HG03066 (cell line): ENCODE measurements around the gene MCF2L.
"Not testable (repeated sequence)": the region's sequence is repeated elsewhere in the genome, so short reads cannot be mapped to it uniquely, and the experiment has no call there.

Experiments used
- ATAC-seq: cut with Tn5 transposase; IDR thresholded peaks from one replicate; pipeline ENCODE4 v1.9.1; 2021; ENCODE audit warnings: low read depth; ENCODE audit not compliant: unreplicated experiment

Gene MCF2L

DNA sequence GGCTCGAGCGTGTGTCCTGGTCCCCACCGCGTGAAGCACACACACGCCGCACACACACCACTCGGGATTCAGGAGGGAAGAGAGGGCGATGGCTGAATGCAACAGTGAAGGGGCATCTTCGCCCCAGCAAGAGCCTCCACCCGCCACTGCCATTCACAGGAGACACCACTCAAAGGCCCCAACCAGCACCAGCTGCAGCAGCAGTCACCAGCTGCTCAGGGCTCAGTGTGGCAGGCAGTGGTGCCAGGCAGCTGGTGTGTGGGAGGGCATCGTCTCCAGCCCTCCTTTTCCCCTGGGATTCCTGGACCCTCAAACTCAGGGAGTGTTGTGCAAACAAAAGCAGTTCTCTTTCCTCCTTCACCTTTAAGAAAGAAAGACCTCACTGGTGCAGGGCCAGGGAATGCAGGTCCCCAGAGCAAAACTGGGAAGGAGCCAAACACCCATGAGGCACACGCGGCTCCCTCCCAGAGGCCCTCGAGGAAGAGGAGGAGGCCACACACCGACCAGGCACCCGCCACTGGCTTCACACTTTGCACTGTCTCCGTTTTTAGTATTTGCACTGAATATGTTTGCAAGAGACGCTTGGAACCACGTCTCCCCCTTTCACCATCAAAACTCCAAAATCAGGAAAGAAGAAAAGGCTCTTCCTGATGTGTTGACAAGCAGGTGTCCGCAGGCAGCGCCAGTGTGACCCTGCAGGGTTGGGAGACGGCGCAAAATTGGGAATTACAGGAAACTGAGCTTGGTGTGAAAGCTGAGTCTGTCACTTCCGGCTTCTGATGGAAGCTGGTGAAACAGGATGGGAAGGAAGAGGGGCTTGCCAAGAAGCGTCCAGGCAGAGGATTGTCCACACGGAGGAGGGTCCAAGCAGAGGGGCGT is 110.1 kb downstream of the MCF2L start:
- no peak for ATAC-seq

DNA sequence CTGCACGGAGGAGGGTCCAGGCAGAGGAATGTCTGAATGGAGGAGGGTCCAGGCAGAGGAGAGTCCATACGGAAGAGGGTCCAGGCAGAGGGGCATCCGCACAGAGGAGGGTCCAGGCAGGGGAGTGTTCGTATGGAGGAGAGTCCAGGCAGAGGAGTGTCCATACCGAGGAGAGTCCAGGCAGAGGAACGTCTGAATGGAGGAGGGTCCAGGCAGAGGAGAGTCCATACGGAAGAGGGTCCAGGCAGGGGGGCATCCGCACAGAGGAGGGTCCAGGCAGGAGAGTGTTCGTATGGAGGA is 110.7 kb downstream of the MCF2L start:
- not testable (repeated sequence) for ATAC-seq

DNA sequence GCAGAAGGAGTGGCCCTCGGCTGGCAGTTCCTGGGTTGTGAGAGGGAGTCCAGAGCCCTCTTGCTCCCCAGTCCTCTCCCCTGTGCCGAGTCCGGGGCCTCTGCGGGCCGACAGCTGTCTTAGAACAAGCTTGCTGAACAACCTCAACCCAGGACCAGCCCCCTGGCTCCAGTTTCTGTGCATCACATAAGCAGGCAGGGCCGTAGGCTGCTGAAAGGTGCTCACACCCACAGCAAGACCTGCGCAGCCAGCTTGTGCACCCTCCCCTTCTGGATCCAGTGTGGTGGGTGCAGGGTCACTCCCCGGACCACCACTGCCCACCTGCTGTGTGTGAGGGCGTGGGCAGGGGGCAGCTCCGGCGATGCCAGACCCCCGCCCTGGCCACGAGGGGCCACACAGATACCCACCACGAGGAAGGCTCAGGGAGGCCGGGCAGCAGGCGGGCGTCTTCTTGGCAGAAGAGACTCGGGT is 111.4 kb downstream of the MCF2L start:
- ATAC-seq: no peak

- no peak for ATAC-seq
Measured at GRCh38 chr13:113080901-113081521, 112.0 kb downstream of the MCF2L start.

- ATAC-seq: no peak
Measured at GRCh38 chr13:113082198-113083021, 113.4 kb downstream of the MCF2L start.

DNA sequence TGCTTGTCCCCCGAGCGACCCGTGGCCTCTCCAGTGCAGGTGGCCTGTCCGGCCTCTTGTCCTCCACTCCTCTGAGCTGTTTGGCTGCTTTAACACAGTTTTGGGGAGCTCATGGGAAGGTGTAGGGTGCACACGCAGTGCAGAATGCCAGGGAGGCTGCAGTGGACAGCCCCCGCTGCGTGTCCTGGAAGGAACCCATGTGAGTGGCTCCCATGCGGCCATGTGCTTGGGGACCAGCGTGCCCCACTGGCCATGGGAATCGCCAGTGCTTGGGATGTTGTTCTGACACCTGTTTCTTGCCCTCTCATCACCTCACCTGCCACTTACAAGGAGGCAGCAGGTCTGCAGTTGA is 114.0 kb downstream of the MCF2L start:
- no peak for ATAC-seq

DNA sequence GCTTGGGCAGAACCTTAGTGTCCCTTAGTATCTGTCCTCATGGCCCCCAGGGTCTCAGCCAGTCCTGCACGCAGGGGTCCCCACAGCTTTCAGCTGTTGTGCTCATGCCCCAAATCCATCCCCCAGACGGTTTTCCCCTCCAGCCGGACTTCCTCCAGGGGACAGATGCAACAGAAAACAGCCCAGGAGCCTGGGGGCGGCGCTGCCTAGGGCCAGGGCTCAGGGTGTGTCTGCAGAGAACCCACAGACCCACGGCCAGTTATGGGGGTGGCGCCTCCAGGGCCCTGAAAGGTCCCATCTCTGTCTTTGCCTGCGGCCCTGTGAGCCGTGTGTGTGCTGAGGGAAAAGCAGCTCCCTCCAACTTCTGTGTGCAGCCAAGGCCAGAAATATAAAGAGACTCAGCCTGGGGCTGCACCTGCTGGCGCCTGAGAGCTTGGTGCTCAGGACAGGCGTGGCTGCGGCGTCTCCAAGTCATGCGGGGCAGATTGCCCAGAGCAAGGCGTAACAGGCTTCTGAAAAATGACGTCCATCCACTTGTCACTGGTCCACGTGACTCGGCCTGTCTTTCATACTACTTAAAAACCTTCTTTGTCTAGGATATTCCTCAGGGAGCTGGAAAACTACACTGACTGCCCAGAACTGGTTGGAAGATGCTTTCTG is 114.5 kb downstream of the MCF2L start:
- no peak for ATAC-seq

GRCh38 chr13:113084094-113084942 is 115.3 kb downstream of the MCF2L start:
- ATAC-seq: no peak

DNA sequence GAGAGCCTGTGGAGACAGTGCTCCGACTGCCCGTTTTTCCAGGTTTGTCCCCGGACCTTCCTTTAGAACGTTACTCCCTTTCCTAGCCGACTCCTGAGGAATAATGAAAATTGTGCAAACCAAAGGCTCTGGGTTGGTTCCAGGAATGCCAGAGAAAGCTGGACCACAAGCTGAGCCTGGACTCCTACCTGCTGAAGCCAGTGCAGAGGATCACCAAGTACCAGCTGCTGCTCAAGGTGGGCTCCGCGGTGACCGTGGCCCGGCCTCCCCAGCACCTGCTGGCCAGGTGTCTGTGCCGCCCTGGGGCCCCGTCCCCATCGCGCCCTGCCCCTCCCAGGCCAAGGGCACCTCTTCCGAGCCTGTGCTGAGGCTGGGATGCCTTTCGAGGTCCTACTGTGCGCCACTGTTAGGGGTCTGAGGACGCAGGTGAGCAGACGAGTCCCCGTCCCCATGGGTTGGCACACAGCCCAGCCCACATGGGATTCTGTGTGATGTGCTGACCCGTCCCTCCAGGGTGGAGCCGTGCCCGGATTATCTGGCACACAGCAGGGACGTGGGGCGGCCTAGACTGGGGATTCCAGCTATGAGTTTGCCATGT is 116.0 kb downstream of the MCF2L start:
- ATAC-seq: no peak

DNA sequence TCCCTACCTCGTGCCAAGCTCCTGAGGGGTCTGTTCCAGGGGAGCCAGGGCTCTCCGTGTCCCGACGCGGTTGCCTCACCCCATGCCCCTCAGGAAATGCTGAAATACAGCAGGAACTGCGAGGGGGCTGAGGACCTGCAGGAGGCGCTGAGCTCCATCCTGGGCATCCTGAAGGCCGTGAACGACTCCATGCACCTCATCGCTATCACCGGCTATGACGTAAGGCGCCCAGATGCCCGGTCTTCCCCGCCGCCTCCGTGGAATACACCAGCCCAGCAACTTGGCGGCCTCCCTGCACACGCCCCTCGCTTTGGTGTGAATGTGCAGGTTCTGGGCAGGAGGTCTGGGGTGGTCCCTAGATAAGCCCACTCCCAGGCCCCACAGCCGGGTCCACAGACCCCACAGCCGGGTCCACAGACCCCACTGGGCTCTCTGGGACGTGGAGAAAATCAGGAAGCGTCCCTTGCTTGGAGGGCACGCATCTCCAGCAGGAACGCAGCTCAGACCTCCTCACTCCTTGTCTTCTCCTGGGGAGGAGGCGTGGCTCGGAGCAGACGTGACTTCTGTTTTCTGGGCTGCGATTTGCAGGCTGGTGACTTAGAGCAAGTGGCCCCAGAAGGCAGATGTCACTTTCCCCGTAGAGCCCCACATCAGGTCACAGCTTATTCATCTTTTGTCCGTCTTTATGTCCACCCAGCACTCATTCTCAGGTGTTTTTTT is 117.2 kb downstream of the MCF2L start:
- no peak for ATAC-seq

- no peak for ATAC-seq
Measured at GRCh38 chr13:113086991-113087922, 118.2 kb downstream of the MCF2L start.

GRCh38 chr13:113087923-113088690 is 119.1 kb downstream of the MCF2L start:
- no peak for ATAC-seq

GRCh38 chr13:113088691-113089020 is 119.6 kb downstream of the MCF2L start:
- no peak for ATAC-seq

GRCh38 chr13:113089693-113090414 is 120.8 kb downstream of the MCF2L start:
- no peak for ATAC-seq

GRCh38 chr13:113090415-113090770 is 121.4 kb downstream of the MCF2L start:
- no peak for ATAC-seq

- no peak for ATAC-seq
Measured at GRCh38 chr13:113090806-113091205, 121.8 kb downstream of the MCF2L start.
